MM.1S (cell line): ENCODE measurements around the gene AQP10.

Experiments used
- CTCF ChIP-seq: fragments of 300-600 bp; sonication (generic); IDR thresholded peaks from 2 replicates; pipeline ENCODE4 v1.5.1; 2016; ENCODE audit warnings: antibody characterized with exemption, low read length, mixed read lengths
- EZH2 ChIP-seq: fragments of 300-600 bp; sonication (generic); optimal IDR thresholded peaks from 2 replicates; pipeline ENCODE3; 2017; ENCODE audit warnings: low read depth, mild to moderate bottlenecking, antibody characterized with exemption, low read length, mixed read lengths
- EZH2phosphoT487 ChIP-seq: fragments of 300-600 bp; sonication (generic); IDR thresholded peaks from 2 replicates; pipeline ENCODE4 v1.6.1; 2018; ENCODE audit warnings: antibody characterized with exemption, low read length

- peak; percentile 67 for TF ChIP-seq CTCF
- TF ChIP-seq EZH2 = no peak
- no peak for TF ChIP-seq EZH2phosphoT487
Measured at GRCh38 chr1:154325583-154326545, 5.0 kb downstream of the AQP10 start.
